Erythroblast (primary cell): Measurements from ENCODE around the gene MYO10.

Experiments used
- GATA1 ChIP-seq: IDR thresholded peaks from 2 replicates; pipeline ENCODE4 v1.6.1; 2011; ENCODE audit warnings: low read depth, mild to moderate bottlenecking, control low read depth, low read length, moderate library complexity
- POLR2A ChIP-seq: IDR thresholded peaks from 2 replicates; pipeline ENCODE4 v1.6.1; 2011; ENCODE audit warnings: mild to moderate bottlenecking, low read length

DNA sequence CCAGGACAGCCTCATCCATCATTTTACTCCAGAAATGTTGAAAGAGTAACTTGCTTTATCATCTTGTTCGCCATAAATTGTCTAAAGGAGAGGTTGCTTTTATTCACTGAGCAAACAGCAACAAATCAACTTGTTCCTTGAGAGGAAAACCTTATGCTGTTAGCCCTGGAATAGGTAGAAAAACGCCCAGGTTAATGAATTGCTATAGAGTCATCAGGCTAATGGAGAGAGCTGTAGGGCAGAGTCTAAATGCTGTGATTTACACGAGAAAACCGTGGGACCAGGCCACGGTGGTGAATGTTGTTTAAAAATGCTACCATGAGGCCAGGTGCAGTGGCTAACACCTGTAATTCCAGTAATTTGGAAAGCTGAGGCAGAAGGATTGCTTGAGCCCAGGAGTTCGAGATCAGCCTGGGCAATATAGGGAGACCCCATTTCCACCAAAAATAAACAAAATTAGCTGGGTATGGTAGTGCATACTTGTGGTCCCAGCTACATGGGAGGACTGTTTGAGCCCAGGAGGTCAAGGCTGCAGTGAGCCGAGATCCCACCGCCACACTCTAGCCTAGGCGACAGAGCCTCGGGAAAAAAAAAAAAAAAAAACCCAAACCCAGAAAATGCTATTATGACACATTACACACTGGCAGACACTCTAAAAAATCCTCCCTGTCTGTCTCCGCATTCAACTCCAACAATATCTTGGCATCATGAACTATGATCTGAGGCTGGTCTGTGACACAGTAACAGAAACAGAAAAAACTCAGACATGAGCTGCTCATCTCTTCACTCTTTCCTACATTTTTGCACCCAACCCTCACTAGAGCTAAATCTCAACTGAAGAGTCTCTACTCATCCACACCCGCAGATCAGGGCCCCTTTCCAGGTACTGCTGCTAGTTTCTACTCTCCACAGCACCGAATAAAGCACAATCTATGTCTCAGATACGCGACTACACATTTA, 200.7 kb downstream of the MYO10 start:
- no peak for TF ChIP-seq POLR2A
- no peak for TF ChIP-seq GATA1
